K562 (cell line): ENCODE results near the gene IGSF23. TPM values are rescaled to one million over a fixed set of nuclear protein-coding genes. Genes with fewer than 3 reads are reported as not detected.

Experiments used
- ATAC-seq: fragments of 200-7000 bp; cut with Tn5 transposase; 3 replicates; pipeline ENCODE4 v1.9.1; 2020; ENCODE audit warnings: moderate library complexity
- BruUV-seq: library from RNA; stranded (reverse); fragments of 400-500 nt; replicated peaks from 2 replicates; lab custom pipeline; 2021; lab: Mats Ljungman, UMichigan
- CTCF ChIA-PET: fragments of 300-600 bp; formaldehyde crosslinking; extraction: SDS; loops from one replicate; lab custom pipeline; 2021; ENCODE audit warnings: low intra/inter-chr PET ratio; lab: Yijun Ruan, JAX
- POLR2A ChIA-PET: fragments of 300-600, 350-650 bp; sonication (Branson Sonifier 250); formaldehyde crosslinking; extraction: SDS; loops from one replicate; lab custom pipeline; 2021; ENCODE audit warnings: antibody characterized with exemption, inconsistent platforms; lab: Yijun Ruan, JAX
- DNase-seq, 4 experiments: peaks; one replicate each; pipeline versions ENCODE4 v3.0.0 to v3.0.0-alpha.2; 2011 to 2018; ENCODE audit warnings: low spot score in 3 of 4, mixed read lengths in 3 of 4; ENCODE audit errors: extremely low read depth in 1 of 4
- FAIRE-seq: peaks from 2 replicates; lab custom pipeline; 2011; peaks lifted over from hg19 to GRCh38; lab: Jason Lieb, UNC
- H2AFZ ChIP-seq: 2 replicates; pipeline ENCODE4 v1.6.0; 2011; ENCODE audit warnings: low read depth, low read length, control low read depth, inconsistent platforms
- H3K27ac ChIP-seq: fragments of 200-600 bp; 3 replicates; pipeline ENCODE4 v1.8.0; 2011; ENCODE audit warnings: low read depth, mild to moderate bottlenecking, control low read depth, inconsistent platforms, low read length, moderate library complexity, mixed read lengths; ENCODE audit errors: extremely low read depth
- H3K27me3 ChIP-seq, 2 experiments: fragments of 300-600 bp in 1 of 2; 2 replicates in 1 of 2; 3 replicates in 1 of 2; pipeline versions ENCODE4 v1.6.0 to v1.8.0; 2011; ENCODE audit warnings: inconsistent platforms in 2 of 2, low read length in 2 of 2, mild to moderate bottlenecking in 1 of 2, mixed read lengths in 1 of 2, moderate library complexity in 1 of 2; ENCODE audit not compliant: control insufficient read depth in 2 of 2, insufficient read depth in 2 of 2
- H3K36me3 ChIP-seq: fragments of 300-600 bp; 3 replicates; pipeline ENCODE4 v1.8.0; 2011; ENCODE audit warnings: mild to moderate bottlenecking, low read length, inconsistent platforms; ENCODE audit not compliant: control insufficient read depth, insufficient read depth
- H3K4me1 ChIP-seq, 2 experiments: fragments of 200-600 bp in 1 of 2; replicated peaks in 1 of 2; 2 replicates in 1 of 2; 3 replicates in 1 of 2; pipeline versions ENCODE4 v1.5.1 to v1.8.0; 2011; ENCODE audit warnings: inconsistent platforms in 2 of 2, low read length in 2 of 2, mild to moderate bottlenecking in 1 of 2, mixed read lengths in 1 of 2, moderate library complexity in 1 of 2; ENCODE audit not compliant: control insufficient read depth in 2 of 2, insufficient read depth in 2 of 2
- H3K4me2 ChIP-seq: 2 replicates; pipeline ENCODE4 v1.6.1; 2011; ENCODE audit warnings: low read length, control low read depth, inconsistent platforms, mixed read lengths; ENCODE audit not compliant: insufficient read depth
- H3K4me3 ChIP-seq: fragments of 200-600 bp; sonication (generic), shearing (Covaris generic); 2 replicates; pipeline ENCODE4 v1.5.1; 2016; ENCODE audit warnings: control low read depth, inconsistent platforms
- H3K79me2 ChIP-seq: fragments of 200-600 bp; 3 replicates; pipeline ENCODE4 v1.8.0; 2011; ENCODE audit warnings: low read length, inconsistent platforms; ENCODE audit not compliant: control insufficient read depth, insufficient read depth
- H3K9ac ChIP-seq, 2 experiments: 2 replicates each; pipeline versions ENCODE4 v1.6.0 to v1.6.1; 2011; ENCODE audit warnings: low read depth in 2 of 2, low read length in 2 of 2, control low read depth in 1 of 2, inconsistent platforms in 1 of 2, mild to moderate bottlenecking in 1 of 2, mixed read lengths in 1 of 2; ENCODE audit not compliant: insufficient read depth in 1 of 2
- H3K9me1 ChIP-seq: one replicate; pipeline ENCODE4 v1.6.0; 2011; ENCODE audit warnings: inconsistent platforms, mild to moderate bottlenecking, low read length, moderate library complexity; ENCODE audit not compliant: control insufficient read depth, insufficient read depth
- H3K9me3 ChIP-seq: replicated peaks from 2 replicates; pipeline ENCODE4 v1.5.1; 2011; ENCODE audit warnings: low read depth, low read length, inconsistent platforms; ENCODE audit not compliant: control insufficient read depth, insufficient read depth
- H4K20me1 ChIP-seq: replicated peaks from 2 replicates; pipeline ENCODE4 v1.6.1; 2011; ENCODE audit warnings: low read length, inconsistent platforms, mixed read lengths; ENCODE audit not compliant: control insufficient read depth, insufficient read depth
- ESRRA ChIP-seq: fragments of 450-650 bp; IDR thresholded peaks from 2 replicates; pipeline ENCODE4 v1.6.1; 2014; ENCODE audit warnings: low read depth, mild to moderate bottlenecking, moderate library complexity, borderline replicate concordance
- NCOA4 ChIP-seq: fragments of 450-650 bp; IDR thresholded peaks from 2 replicates; pipeline ENCODE4 v1.6.1; 2018; ENCODE audit warnings: mild to moderate bottlenecking; ENCODE audit not compliant: partially characterized antibody
- NFATC3 ChIP-seq: fragments of 450-650 bp; IDR thresholded peaks from 2 replicates; pipeline ENCODE4 v1.6.1; 2017; ENCODE audit warnings: mild to moderate bottlenecking
- PRMT5 ChIP-seq: sonication (generic); formaldehyde crosslinking; IDR thresholded peaks from 2 replicates; pipeline ENCODE4 v1.5.0; 2020; ENCODE audit warnings: missing genetic modification reagents
- SAFB ChIP-seq: fragments of 200-400 bp; formaldehyde crosslinking; IDR thresholded peaks from 2 replicates; pipeline ENCODE4 v1.6.1; 2017; ENCODE audit warnings: low read depth, low read length, borderline replicate concordance
- ZEB2 ChIP-seq: fragments of 450-650 bp; IDR thresholded peaks from 2 replicates; pipeline ENCODE4 v1.6.1; 2016
- ZSCAN29 ChIP-seq: fragments of 450-650 bp; IDR thresholded peaks from 2 replicates; pipeline ENCODE4 v1.6.1; 2017
- WGBS: fragments of 100-300 bp; shearing (Covaris generic); methylation state at CpG from one replicate; pipeline ENCODE4 v1.1.6; 2016; ENCODE audit warnings: low coverage, mixed read lengths; ENCODE audit not compliant: insufficient coverage; ENCODE audit errors: missing lambda C conversion rate; 5-methylcytosine and 5-hydroxymethylcytosine counted together
- in situ Hi-C: fragments of 300-500 bp; cut with MboI; formaldehyde crosslinking; loops from 4 replicates; pipeline ENCODE4 v1.15.0; 2018; ENCODE audit warnings: inconsistent platforms, mixed read lengths
- intact Hi-C: fragments of 100-400 bp; cut with micrococcal nuclease; formaldehyde crosslinking; loops from 2 replicates; pipeline ENCODE4 v1.14.2; 2022
- polyA plus RNA-seq, 8 experiments: library from polyadenylated mRNA; depleted of rRNA in 4 of 8; stranded (reverse) in 5 of 8; unstranded in 3 of 8; fragments of >200 nt; fragmentation: Nextera tagmentation in 2 of 8; fragmentation: Illumina TruSeq in 1 of 8; extraction: Ambion mirVana in 2 of 8; extraction: Trizol in 1 of 8; gene quantifications; 2 replicates each; pipeline versions ENCODE4 v1.2.1 to v1.2.3, GENCODE V29; 2011 to 2014; ENCODE audit warnings: inconsistent platforms in 1 of 8, missing spikeins in 1 of 8
- total RNA-seq, 7 experiments: library from RNA; depleted of rRNA in 6 of 7; stranded (reverse); fragments of >200 nt in 6 of 7; fragmentation: Illumina TruSeq in 2 of 7; extraction: Trizol in 2 of 7; gene quantifications; 2 replicates each; pipeline versions ENCODE4 v1.2.1 to v1.2.3, GENCODE V29; 2011 to 2021; ENCODE audit warnings: low replicate concordance in 1 of 7
- TF ChIP-seq, protein P1 (sequence below): conservative IDR thresholded peaks from 2 replicates; pipeline ENCODE4 v1.6.1; 2011; ENCODE audit warnings: low read depth, mild to moderate bottlenecking, low read length; ENCODE audit not compliant: control insufficient read depth
- TF ChIP-seq, protein P2 (sequence below): sonication (generic); formaldehyde crosslinking; IDR thresholded peaks from 2 replicates; pipeline ENCODE4 v1.5.0; 2020; ENCODE audit warnings: missing genetic modification reagents
- TF ChIP-seq, protein P3 (sequence below): fragments of 450-650 bp; formaldehyde crosslinking; IDR thresholded peaks from 2 replicates; pipeline ENCODE4 v1.4.0; 2020; ENCODE audit warnings: mild to moderate bottlenecking, moderate library complexity

Gene IGSF23
- total and polyA plus RNA-seq, 9 of the 15 experiments (the other 6 are each of a cell fraction or from before 2014, with no cell fraction given): not detected

DNA sequence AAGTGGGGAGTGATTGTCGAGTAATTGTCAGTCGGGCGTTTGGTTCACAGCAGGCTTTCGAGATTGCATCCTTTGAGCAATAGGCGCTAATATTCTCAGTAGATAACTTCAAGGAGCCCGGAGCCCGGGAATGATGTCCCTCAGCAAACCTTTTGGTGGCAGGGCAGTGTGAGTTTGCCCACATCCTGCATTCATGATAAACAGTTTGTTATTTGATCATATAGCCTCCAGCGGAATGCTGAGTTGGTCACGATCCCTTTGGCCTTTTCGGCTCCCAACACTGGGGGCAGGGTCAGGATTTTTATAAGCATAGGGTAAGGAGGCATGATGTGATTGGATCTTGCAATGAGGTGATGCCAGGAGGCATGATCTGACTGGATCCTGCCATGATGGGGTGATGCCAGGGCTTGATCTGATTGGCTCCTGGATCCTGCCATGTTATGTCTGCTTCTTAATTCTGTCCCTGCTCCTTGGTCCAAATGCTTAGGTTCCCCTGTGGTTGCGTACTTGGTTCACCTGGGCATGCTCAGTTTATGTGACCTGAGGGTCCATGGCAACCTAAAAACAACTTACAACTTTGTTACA lies 38.2 kb upstream of the IGSF23 start:
- Histone ChIP-seq H3K27me3 (no peaks in the 10 kb centered on the region), H3K4me2 (no peak overlapping the region), H2AFZ (no peak overlapping the region), H3K9me3 (no peaks in the 10 kb centered on the region), H3K4me1 (peaks cover 12 to 33% of the 10 kb centered on the region in 2 experiments), H3K9me1 (no peaks in the 10 kb centered on the region), H3K4me3 (no peak overlapping the region), H3K9ac (no peak overlapping the region), H4K20me1 (no peaks in the 10 kb centered on the region), H3K27ac (no peak overlapping the region), H3K79me2 (no peaks in the 10 kb centered on the region), H3K36me3 (no peaks in the 10 kb centered on the region)
- in situ Hi-C loops (no loop called here), intact Hi-C loops (loop anchor here (10.0 kb wide), 1 partner anchor 110 kb away; no protein-coding TSS in a partner anchor)
- FAIRE-seq (no peak), ATAC-seq (no peak), DNase-seq (no peak)
- CTCF ChIA-PET: interaction anchor here (0.7 kb wide), 1 partner anchor 39 kb away, joined by 3 read pairs; no protein-coding TSS in a partner anchor
- 65% methylated on average over 11 of the region's 11 CpGs for WGBS
- BruUV-seq: no TSS peak
- POLR2A ChIA-PET: no interaction called here
- TF ChIP-seq, protein P1, sequence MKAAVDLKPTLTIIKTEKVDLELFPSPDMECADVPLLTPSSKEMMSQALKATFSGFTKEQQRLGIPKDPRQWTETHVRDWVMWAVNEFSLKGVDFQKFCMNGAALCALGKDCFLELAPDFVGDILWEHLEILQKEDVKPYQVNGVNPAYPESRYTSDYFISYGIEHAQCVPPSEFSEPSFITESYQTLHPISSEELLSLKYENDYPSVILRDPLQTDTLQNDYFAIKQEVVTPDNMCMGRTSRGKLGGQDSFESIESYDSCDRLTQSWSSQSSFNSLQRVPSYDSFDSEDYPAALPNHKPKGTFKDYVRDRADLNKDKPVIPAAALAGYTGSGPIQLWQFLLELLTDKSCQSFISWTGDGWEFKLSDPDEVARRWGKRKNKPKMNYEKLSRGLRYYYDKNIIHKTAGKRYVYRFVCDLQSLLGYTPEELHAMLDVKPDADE: no peak
- TF ChIP-seq PRMT5 (CRISPR knock-in tag): no peak
- TF ChIP-seq ESRRA: no peak
- no peak for TF ChIP-seq ZSCAN29
- TF ChIP-seq, protein P2, sequence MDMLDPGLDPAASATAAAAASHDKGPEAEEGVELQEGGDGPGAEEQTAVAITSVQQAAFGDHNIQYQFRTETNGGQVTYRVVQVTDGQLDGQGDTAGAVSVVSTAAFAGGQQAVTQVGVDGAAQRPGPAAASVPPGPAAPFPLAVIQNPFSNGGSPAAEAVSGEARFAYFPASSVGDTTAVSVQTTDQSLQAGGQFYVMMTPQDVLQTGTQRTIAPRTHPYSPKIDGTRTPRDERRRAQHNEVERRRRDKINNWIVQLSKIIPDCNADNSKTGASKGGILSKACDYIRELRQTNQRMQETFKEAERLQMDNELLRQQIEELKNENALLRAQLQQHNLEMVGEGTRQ (CRISPR knock-in tag): no peak
- no peak for TF ChIP-seq ZEB2
- no peak for TF ChIP-seq NFATC3
- TF ChIP-seq, protein P3, sequence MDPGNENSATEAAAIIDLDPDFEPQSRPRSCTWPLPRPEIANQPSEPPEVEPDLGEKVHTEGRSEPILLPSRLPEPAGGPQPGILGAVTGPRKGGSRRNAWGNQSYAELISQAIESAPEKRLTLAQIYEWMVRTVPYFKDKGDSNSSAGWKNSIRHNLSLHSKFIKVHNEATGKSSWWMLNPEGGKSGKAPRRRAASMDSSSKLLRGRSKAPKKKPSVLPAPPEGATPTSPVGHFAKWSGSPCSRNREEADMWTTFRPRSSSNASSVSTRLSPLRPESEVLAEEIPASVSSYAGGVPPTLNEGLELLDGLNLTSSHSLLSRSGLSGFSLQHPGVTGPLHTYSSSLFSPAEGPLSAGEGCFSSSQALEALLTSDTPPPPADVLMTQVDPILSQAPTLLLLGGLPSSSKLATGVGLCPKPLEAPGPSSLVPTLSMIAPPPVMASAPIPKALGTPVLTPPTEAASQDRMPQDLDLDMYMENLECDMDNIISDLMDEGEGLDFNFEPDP: no peak
- TF ChIP-seq SAFB: no peak
- TF ChIP-seq NCOA4: no peak
